ENCODE measurements around the gene NAAA. TPM values are rescaled to one million over a fixed set of nuclear protein-coding genes. Genes with fewer than 3 reads are reported as not detected.
"Not testable (repeated sequence)": the region's sequence is repeated elsewhere in the genome, so short reads cannot be mapped to it uniquely, and the experiment has no call there.

NAAA gene
- total RNA-seq, 3 donors from 2014 or later = 32.5 to 42.9 (median 36.4) TPM

- Mint-ChIP-seq H3K4me3 (peak overlapping the region; percentile 96), H3K9me3 (no peaks in the 10 kb centered on the region), H3K36me3 (ENCODE audit: insufficient read depth) (peaks cover 15% of the 10 kb centered on the region), H3K4me1 (ENCODE audit: low read depth) (peaks cover 24% of the 10 kb centered on the region), H3K27me3 (ENCODE audit: low read depth) (no peaks in the 10 kb centered on the region)
- DNase-seq = peak; percentile 67
- ATAC-seq = peak; percentile 74 to 75
Observed at GRCh38 chr4:75939890-75940691, 722 bp downstream of the NAAA start.

GRCh38 chr4:75935628-75936027, 5.2 kb downstream of the NAAA start:
- DNase-seq (no peak), ATAC-seq (no peak)
- Mint-ChIP-seq H3K27me3 (ENCODE audit: low read depth) (no peaks in the 10 kb centered on the region), H3K36me3 (ENCODE audit: insufficient read depth) (peaks cover 22% of the 10 kb centered on the region), H3K4me1 (ENCODE audit: low read depth) (peaks cover 22% of the 10 kb centered on the region), H3K9me3 (no peaks in the 10 kb centered on the region), H3K4me3 (no peak overlapping the region)

DNA sequence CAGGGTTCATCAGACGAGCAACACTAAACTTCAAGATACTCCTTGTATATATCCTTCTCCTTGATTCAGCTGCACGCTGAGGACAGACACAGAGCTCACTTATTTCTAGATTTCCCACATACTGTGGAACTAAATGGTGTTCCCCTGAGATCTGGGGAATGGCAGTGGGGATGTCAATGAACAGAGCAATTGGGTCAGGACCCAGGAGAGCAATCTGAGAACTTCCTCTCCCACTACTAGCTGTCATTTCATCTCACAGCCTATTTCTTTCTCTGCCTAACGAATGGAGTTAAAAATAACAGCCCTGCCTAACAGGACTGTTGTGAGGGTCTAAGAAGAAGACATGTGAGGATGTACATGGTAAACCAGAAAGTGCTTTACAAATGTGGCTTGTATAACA, 10.7 kb downstream of the NAAA start:
- ATAC-seq = no peak
- no peaks in the 10 kb centered on the region for H3K27me3 Mint-ChIP-seq (ENCODE audit: low read depth)

GRCh38 chr4:75924916-75925315, 15.9 kb downstream of the NAAA start:
- ATAC-seq; H3K9me3 Mint-ChIP-seq; DNase-seq; H3K4me1 Mint-ChIP-seq (ENCODE audit: low read depth); H3K4me3 Mint-ChIP-seq; H3K27me3 Mint-ChIP-seq (ENCODE audit: low read depth): not testable (repeated sequence)
- H3K36me3 Mint-ChIP-seq (ENCODE audit: insufficient read depth) = peaks cover 38% of the 10 kb centered on the region

More for the DNA sequence above, 10.7 kb downstream of the NAAA start:
- Mint-ChIP-seq H3K36me3 (ENCODE audit: insufficient read depth) (peaks cover 26% of the 10 kb centered on the region), H3K4me3 (no peak overlapping the region), H3K4me1 (ENCODE audit: low read depth) (no peaks in the 10 kb centered on the region), H3K9me3 (no peaks in the 10 kb centered on the region)
- no peak for DNase-seq

DNA sequence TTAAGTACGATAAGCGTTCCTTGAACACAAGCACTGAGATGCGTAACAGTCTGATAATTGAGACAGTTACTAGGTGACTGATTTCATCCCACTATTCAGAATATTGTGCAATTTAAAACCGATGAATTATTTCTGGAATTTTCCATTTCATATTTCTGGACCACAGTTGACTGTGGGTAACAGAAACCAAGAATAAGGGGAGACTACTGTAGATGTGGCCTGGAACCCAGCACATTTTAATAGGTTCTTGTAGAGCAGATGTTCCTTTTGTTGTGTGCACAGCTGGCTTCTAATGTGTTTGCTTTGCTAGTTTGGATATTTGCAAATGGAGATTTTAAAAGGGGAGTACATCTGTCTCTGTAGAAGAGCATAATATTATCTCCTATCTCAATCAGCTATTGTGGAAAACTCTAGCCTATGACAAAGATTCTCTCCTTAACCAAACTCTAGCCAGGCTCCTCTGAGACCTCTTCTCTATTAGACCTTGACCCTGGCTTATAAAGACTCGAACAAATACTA, 16.4 kb downstream of the NAAA start:
- DNase-seq (no peak), ATAC-seq (no peak)
- H3K4me1 Mint-ChIP-seq (ENCODE audit: low read depth) = no peaks in the 10 kb centered on the region
- H3K9me3 Mint-ChIP-seq = no peaks in the 10 kb centered on the region
- H3K4me3 Mint-ChIP-seq = no peak overlapping the region
- H3K27me3 Mint-ChIP-seq (ENCODE audit: low read depth) = no peaks in the 10 kb centered on the region
- peaks cover 38% of the 10 kb centered on the region for H3K36me3 Mint-ChIP-seq (ENCODE audit: insufficient read depth)

GRCh38 chr4:75922588-75922987, 18.2 kb downstream of the NAAA start:
- Mint-ChIP-seq H3K4me1 (ENCODE audit: low read depth) (no peaks in the 10 kb centered on the region), H3K27me3 (ENCODE audit: low read depth) (no peaks in the 10 kb centered on the region), H3K36me3 (ENCODE audit: insufficient read depth) (peaks cover 34% of the 10 kb centered on the region), H3K4me3 (no peak overlapping the region), H3K9me3 (no peaks in the 10 kb centered on the region)
- DNase-seq = no peak
- ATAC-seq = no peak

- Mint-ChIP-seq H3K36me3 (ENCODE audit: insufficient read depth) (peaks cover 34% of the 10 kb centered on the region), H3K9me3 (no peaks in the 10 kb centered on the region), H3K27me3 (ENCODE audit: low read depth) (no peaks in the 10 kb centered on the region), H3K4me3 (no peak overlapping the region), H3K4me1 (ENCODE audit: low read depth) (no peaks in the 10 kb centered on the region)
- ATAC-seq (no peak), DNase-seq (no peak)
Observed at GRCh38 chr4:75921910-75922309, 18.9 kb downstream of the NAAA start.

GRCh38 chr4:75920327-75920726, 20.5 kb downstream of the NAAA start:
- ATAC-seq (no peak), DNase-seq (no peak)
- peaks cover 1% of the 10 kb centered on the region for H3K4me1 Mint-ChIP-seq (ENCODE audit: low read depth)
- no peak overlapping the region for H3K4me3 Mint-ChIP-seq
- H3K9me3 Mint-ChIP-seq = no peaks in the 10 kb centered on the region
- H3K27me3 Mint-ChIP-seq (ENCODE audit: low read depth) = no peaks in the 10 kb centered on the region
- H3K36me3 Mint-ChIP-seq (ENCODE audit: insufficient read depth) = peaks cover 32% of the 10 kb centered on the region

DNA sequence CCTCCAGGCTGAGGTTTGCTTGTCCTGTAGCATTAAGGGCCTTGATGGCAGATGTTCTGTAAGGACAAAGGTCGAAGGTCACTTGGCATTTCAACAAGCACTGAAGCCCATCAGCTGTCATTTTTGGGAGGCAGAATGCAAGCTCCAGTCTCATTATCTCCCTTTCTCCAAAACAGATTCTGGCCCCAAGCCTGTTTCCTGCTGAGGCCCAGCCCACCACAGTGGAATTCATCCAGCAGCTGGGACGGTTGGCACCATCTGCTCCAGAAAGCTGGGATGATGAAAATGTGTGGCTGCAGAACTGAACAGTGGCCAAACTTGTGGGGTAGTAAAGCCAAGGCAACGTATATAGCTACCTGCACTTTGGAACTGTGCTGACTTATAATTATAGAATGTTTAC, 20.9 kb downstream of the NAAA start:
- Mint-ChIP-seq H3K27me3 (ENCODE audit: low read depth) (no peaks in the 10 kb centered on the region), H3K4me1 (ENCODE audit: low read depth) (peaks cover 1% of the 10 kb centered on the region), H3K9me3 (no peaks in the 10 kb centered on the region), H3K4me3 (no peak overlapping the region), H3K36me3 (ENCODE audit: insufficient read depth) (peaks cover 30% of the 10 kb centered on the region)
- no peak for ATAC-seq
- no peak for DNase-seq

- Mint-ChIP-seq H3K4me3 (no peak overlapping the region), H3K27me3 (ENCODE audit: low read depth) (no peaks in the 10 kb centered on the region), H3K9me3 (no peaks in the 10 kb centered on the region), H3K36me3 (ENCODE audit: insufficient read depth) (peaks cover 34% of the 10 kb centered on the region), H3K4me1 (ENCODE audit: low read depth) (peaks cover 1% of the 10 kb centered on the region)
- peak; percentile 53 to 61 for ATAC-seq
- DNase-seq = no peak
Observed at GRCh38 chr4:75916091-75916661, 24.6 kb downstream of the NAAA start.

DNA sequence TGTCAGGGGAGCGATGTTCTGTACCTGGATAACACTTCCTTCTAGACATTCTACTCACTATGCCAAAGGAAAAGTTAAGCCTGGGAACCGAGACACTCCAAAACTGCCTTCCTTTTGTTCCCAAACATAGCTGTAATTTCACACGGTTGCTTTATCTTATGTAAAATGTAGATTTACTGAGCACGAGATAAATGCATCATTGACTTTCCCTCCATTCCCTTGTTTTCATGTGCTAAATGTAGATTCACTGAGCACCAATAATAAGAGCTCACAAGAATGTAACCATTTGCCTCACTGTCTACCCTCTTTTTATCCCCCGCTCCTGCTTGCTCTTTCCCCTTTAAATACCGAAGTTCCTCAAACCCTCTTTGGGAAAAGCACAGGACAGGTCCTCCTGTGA, 27.8 kb downstream of the NAAA start:
- H3K9me3 Mint-ChIP-seq = peaks cover 4% of the 10 kb centered on the region
- ATAC-seq = no peak
- no peaks in the 10 kb centered on the region for H3K27me3 Mint-ChIP-seq (ENCODE audit: low read depth)
- peaks cover 1% of the 10 kb centered on the region for H3K4me1 Mint-ChIP-seq (ENCODE audit: low read depth)
- no peak overlapping the region for H3K4me3 Mint-ChIP-seq
- DNase-seq = no peak
- peaks cover 32% of the 10 kb centered on the region for H3K36me3 Mint-ChIP-seq (ENCODE audit: insufficient read depth)

DNA sequence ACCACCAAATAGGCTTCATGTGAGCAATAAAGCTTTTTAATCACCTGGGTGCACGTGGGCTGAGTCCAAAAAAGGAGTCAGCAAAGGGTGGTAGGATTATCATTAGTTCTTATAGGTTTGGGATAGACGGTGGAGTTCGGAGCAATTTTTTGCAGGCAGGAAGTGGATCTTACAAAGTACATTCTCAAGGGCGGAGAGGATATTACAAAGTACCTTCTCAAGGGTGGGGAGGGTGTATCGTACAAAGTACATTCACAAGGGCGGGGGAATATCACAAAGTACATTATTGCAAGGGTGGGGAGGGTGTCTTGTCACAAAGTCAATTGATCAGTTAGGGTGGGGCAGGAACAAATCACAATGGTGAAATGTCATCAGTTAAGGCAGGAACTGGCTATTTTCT, 30.0 kb downstream of the NAAA start:
- H3K36me3 Mint-ChIP-seq (ENCODE audit: insufficient read depth) = peaks cover 30% of the 10 kb centered on the region
- H3K4me1 Mint-ChIP-seq (ENCODE audit: low read depth); H3K4me3 Mint-ChIP-seq; H3K27me3 Mint-ChIP-seq (ENCODE audit: low read depth); H3K9me3 Mint-ChIP-seq; ATAC-seq; DNase-seq: not testable (repeated sequence)

DNA sequence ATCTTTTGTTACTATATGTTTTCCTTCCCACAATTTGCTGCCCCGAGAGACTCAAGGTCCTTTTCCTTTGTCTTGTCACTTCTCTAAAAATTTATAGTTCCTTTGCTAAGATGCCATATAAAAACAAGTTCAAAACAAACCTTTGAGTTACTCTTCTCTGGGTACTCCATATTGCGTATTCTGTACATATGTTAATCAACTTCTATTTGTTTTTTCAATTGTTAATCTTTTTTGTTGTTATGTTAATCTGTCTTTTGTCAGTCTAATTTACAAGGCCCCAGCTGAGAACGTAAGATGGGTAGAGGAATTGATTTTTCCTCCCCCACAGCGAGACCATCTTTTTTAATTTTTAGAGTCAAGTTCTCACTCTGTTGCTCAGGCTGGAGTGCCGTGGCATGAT, 31.4 kb downstream of the NAAA start:
- H3K4me3 Mint-ChIP-seq = no peak overlapping the region
- H3K27me3 Mint-ChIP-seq (ENCODE audit: low read depth) = no peaks in the 10 kb centered on the region
- DNase-seq (no peak), ATAC-seq (no peak)
- no peaks in the 10 kb centered on the region for H3K4me1 Mint-ChIP-seq (ENCODE audit: low read depth)
- peaks cover 26% of the 10 kb centered on the region for H3K36me3 Mint-ChIP-seq (ENCODE audit: insufficient read depth)
- peaks cover 4% of the 10 kb centered on the region for H3K9me3 Mint-ChIP-seq

DNA sequence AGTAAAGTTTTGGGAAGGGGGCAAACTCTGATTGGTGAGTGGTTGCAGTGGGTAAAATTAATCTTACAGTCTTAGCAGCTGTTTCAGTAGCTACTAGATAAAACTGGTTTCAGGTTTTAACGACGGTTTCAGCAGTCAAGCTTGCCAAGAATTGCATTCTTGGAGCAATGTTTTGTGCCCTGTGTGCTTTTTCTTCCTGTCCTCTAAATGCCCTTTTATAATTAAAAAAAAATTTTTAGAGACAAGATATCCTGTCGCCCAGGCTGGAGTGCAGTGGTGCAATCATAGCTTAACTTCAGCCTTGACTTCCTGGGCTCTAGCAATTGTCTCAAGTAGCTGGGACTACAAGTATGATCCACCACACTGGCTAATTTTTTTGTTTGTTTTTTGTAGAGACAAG, 32.3 kb downstream of the NAAA start:
- H3K27me3 Mint-ChIP-seq (ENCODE audit: low read depth) = no peaks in the 10 kb centered on the region

GRCh38 chr4:75907966-75908365, 32.8 kb downstream of the NAAA start:
- Mint-ChIP-seq H3K4me3 (no peak overlapping the region), H3K27me3 (ENCODE audit: low read depth) (no peaks in the 10 kb centered on the region), H3K4me1 (ENCODE audit: low read depth) (no peaks in the 10 kb centered on the region), H3K36me3 (ENCODE audit: insufficient read depth) (peaks cover 16% of the 10 kb centered on the region), H3K9me3 (peaks cover 4% of the 10 kb centered on the region)
- no peak for ATAC-seq
- no peak for DNase-seq

More for the DNA sequence above, 32.3 kb downstream of the NAAA start:
- DNase-seq (no peak), ATAC-seq (no peak)
- H3K36me3 Mint-ChIP-seq (ENCODE audit: insufficient read depth) = peaks cover 22% of the 10 kb centered on the region
- H3K4me1 Mint-ChIP-seq (ENCODE audit: low read depth) = no peaks in the 10 kb centered on the region
- H3K4me3 Mint-ChIP-seq = no peak overlapping the region
- H3K9me3 Mint-ChIP-seq = peaks cover 4% of the 10 kb centered on the region
